ENCODE measurements around the gene GP5.

- TF ChIP-seq JUND (IDR thresholded peaks at IDR 0.05) (no peak), EP300 (IDR thresholded peaks at IDR 0.05; ENCODE audit: borderline replicate concordance in 1 of 2, low read depth in 1 of 2, low read length in 1 of 2) (no peak), SMC3 (IDR thresholded peaks at IDR 0.05; ENCODE audit: low read depth, low read length) (no peak), RAD21 (IDR thresholded peaks at IDR 0.05; ENCODE audit: low read length) (no peak), YY1 (IDR thresholded peaks at IDR 0.05; ENCODE audit: low read depth) (no peak), CTCF (IDR thresholded peaks at IDR 0.05) (no peak), ZBTB33 (IDR thresholded peaks at IDR 0.05; ENCODE audit: borderline replicate concordance, low read depth) (no peak), RCOR1 (IDR thresholded peaks at IDR 0.05; ENCODE audit: low read length) (no peak), POLR2AphosphoS5 (IDR thresholded peaks at IDR 0.05; ENCODE audit: low read depth, low read length) (no peak), REST (IDR thresholded peaks at IDR 0.05; ENCODE audit: low read depth, low read length) (no peak)
These were observed 16.7 kb downstream of the GP5 start for GRCh38 chr3:194382196-194382891.
